HG03432 (cell line): ENCODE data around the gene DNAJC13.

Experiments
- ATAC-seq: cut with Tn5 transposase; IDR thresholded peaks from one replicate; pipeline ENCODE4 v1.9.1; 2021; ENCODE audit warnings: mild to moderate bottlenecking, moderate library complexity; ENCODE audit not compliant: unreplicated experiment

Gene DNAJC13

DNA sequence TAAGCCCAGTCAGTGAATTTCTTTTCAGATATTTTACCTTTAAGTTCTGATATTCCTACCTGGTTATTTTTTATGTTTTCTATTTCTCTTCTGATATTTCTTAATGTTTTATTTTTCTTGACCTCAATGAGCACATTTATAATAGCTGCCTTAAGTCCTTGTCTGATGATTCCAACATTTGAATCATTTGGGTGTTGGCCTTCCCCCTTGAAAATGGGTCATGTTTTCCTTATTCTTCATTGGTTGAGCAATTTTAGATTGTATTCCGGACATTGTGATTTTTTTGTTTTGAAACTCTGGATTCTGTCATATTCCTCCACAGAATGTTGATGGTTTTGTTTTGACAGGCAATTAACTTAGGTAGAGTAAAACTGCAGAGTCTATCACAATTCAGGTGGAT, 170.1 kb downstream of the DNAJC13 start:
- ATAC-seq = no peak
